T-cell (primary cell): Measurements from ENCODE around the gene BRIP1. TPM values are rescaled to one million over a fixed set of nuclear protein-coding genes. Genes with fewer than 3 reads are reported as not detected.

Experiments
- ATAC-seq, 4 experiments: fragments of 200-7000 bp in 3 of 4; fragments of 150-1000 bp in 1 of 4; cut with Tn5 transposase; replicated peaks in 1 of 4; 1 replicate in 3 of 4; 2 replicates in 1 of 4; pipeline ENCODE4 v1.10.0; 2021; ENCODE audit warnings: moderate library complexity in 3 of 4, mild to moderate bottlenecking in 2 of 4, moderate number of reproducible peaks in 1 of 4
- CTCF ChIA-PET, 2 donors: fragments of 300-600 bp; sonication (Branson Sonifier 250); formaldehyde crosslinking; loops; one replicate each; lab custom pipeline; 2022; ENCODE audit warnings: antibody characterized with exemption in 2 of 2; lab: Charles Lee
- POLR2A ChIA-PET, 2 donors: fragments of 300-600 bp; sonication (Branson Sonifier 250); formaldehyde crosslinking; loops; one replicate each; lab custom pipeline; 2022; ENCODE audit warnings: antibody characterized with exemption in 2 of 2; lab: Charles Lee
- DNase-seq, 35 experiments: peaks; one replicate each; pipeline versions ENCODE4 v3.0.0 to v3.0.0-alpha.2; 2013 to 2023
- H3K27ac ChIP-seq: one replicate; pipeline ENCODE4 v1.5.1; 2013; ENCODE audit warnings: low read length
- H3K27me3 ChIP-seq, 2 experiments: replicated peaks in 1 of 2; 1 replicate in 1 of 2; 2 replicates in 1 of 2; pipeline versions ENCODE4 v1.6.1 to v1.7.0; 2013; ENCODE audit warnings: low read length in 1 of 2, mixed read lengths in 1 of 2; ENCODE audit not compliant: control insufficient read depth in 2 of 2, insufficient read depth in 2 of 2; ENCODE audit errors: extremely low read depth in 1 of 2
- H3K36me3 ChIP-seq, 2 donors: 1 replicate in 1 of 2; 2 replicates in 1 of 2; pipeline versions ENCODE4 v1.6.1 to v1.7.0; 2013; ENCODE audit warnings: low read length in 1 of 2; ENCODE audit not compliant: control insufficient read depth in 2 of 2, insufficient read depth in 1 of 2; ENCODE audit errors: extremely low read depth in 1 of 2
- H3K4me1 ChIP-seq, 2 experiments: 1 replicate in 1 of 2; 2 replicates in 1 of 2; pipeline versions ENCODE4 v1.6.1 to v1.7.0; 2013; ENCODE audit warnings: low read length in 2 of 2, mixed read lengths in 1 of 2; ENCODE audit not compliant: insufficient read depth in 2 of 2, control insufficient read depth in 1 of 2; ENCODE audit errors: extremely low read depth in 1 of 2
- H3K4me3 ChIP-seq, 2 donors: 1 replicate in 1 of 2; 2 replicates in 1 of 2; pipeline versions ENCODE4 v1.5.1 to v1.7.0; 2013; ENCODE audit warnings: mild to moderate bottlenecking in 2 of 2, low read length in 1 of 2, moderate library complexity in 1 of 2; ENCODE audit not compliant: control insufficient read depth in 1 of 2; ENCODE audit errors: extremely low read depth in 1 of 2
- H3K9me3 ChIP-seq: 2 replicates; pipeline ENCODE4 v1.7.0; 2013
- H3K27ac Mint-ChIP-seq, 2 donors: one replicate each; pipeline ENCODE4 v1.8.0; 2020 to 2021; ENCODE audit warnings: mild to moderate bottlenecking in 2 of 2, mixed read lengths in 2 of 2
- H3K27me3 Mint-ChIP-seq, 2 donors: one replicate each; pipeline ENCODE4 v1.8.0; 2021 to 2022; ENCODE audit warnings: mixed read lengths in 2 of 2
- H3K36me3 Mint-ChIP-seq: one replicate; pipeline ENCODE4 v1.8.0; 2021; ENCODE audit warnings: mixed read lengths
- H3K4me1 Mint-ChIP-seq, 3 donors: one replicate each; pipeline ENCODE4 v1.8.0; 2020 to 2022; ENCODE audit warnings: mixed read lengths in 3 of 3, mild to moderate bottlenecking in 1 of 3
- H3K4me3 Mint-ChIP-seq, 3 donors: one replicate each; pipeline ENCODE4 v1.8.0; 2020 to 2022; ENCODE audit warnings: mild to moderate bottlenecking in 3 of 3, mixed read lengths in 3 of 3, moderate library complexity in 3 of 3
- H3K9me3 Mint-ChIP-seq, 3 donors: one replicate each; pipeline ENCODE4 v1.8.0; 2020 to 2022; ENCODE audit warnings: mixed read lengths in 3 of 3
- WGBS: methylation state at CpG from one replicate; pipeline ENCODE4 v1.1.5; 2013; ENCODE audit warnings: missing lambda C conversion rate; ENCODE audit not compliant: insufficient coverage; 5-methylcytosine and 5-hydroxymethylcytosine counted together
- total RNA-seq, 35 experiments: library from RNA in 6 of 35; stranded (reverse) in 6 of 35; fragments of 120-200 nt in 1 of 35; gene quantifications; one replicate each; pipeline versions ENCODE4 v1.2.1 to v1.2.4 and lab custom pipeline; 2013 to 2026

The BRIP1 gene
- total RNA-seq, 5 donors from 2014 or later (not counting 1 experiment from before 2014, with no cell fraction given) = 1.4 to 3.5 (median 1.7) TPM

DNA sequence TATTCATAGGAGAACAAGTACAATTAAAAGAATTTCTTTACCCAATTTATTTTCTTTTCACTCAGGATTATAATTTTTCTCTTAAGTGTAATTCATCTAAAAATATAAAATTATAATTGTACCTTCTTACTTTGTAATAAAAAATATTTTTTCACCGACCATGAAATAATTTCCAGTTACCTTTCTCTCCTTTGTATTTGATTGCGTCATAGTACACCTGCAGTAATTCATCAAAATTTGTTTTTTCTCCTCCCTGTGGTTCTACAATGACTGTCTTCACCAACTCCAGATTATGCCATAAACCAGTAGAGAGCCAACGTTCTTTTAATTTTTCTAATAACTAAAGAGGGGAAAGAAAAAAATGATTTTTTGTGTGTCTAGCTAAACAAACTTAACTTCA is 119.1 kb downstream of the BRIP1 start:
- POLR2A ChIA-PET = no interaction called here
- H3K27ac ChIP-seq = no peak overlapping the region
- DNase-seq = no peak
- CTCF ChIA-PET = no interaction called here
- H3K9me3 ChIP-seq = peaks cover 5% of the 10 kb centered on the region
- no peaks in the 10 kb centered on the region for H3K4me1 ChIP-seq
- H3K27me3 ChIP-seq = no peaks in the 10 kb centered on the region
- Mint-ChIP-seq H3K36me3 (peaks cover 44% of the 10 kb centered on the region), H3K27ac (no peak overlapping the region), H3K4me1 (no peaks in the 10 kb centered on the region), H3K9me3 (peaks cover 3 to 16% (median 3%) of the 10 kb centered on the region in 3 donors), H3K27me3 (no peaks in the 10 kb centered on the region), H3K4me3 (no peak overlapping the region)
- H3K4me3 ChIP-seq = no peak overlapping the region
- H3K36me3 ChIP-seq = no peaks in the 10 kb centered on the region
- WGBS = no CpG with 5 or more reads among the region's 3 CpGs
- ATAC-seq = no peak

DNA sequence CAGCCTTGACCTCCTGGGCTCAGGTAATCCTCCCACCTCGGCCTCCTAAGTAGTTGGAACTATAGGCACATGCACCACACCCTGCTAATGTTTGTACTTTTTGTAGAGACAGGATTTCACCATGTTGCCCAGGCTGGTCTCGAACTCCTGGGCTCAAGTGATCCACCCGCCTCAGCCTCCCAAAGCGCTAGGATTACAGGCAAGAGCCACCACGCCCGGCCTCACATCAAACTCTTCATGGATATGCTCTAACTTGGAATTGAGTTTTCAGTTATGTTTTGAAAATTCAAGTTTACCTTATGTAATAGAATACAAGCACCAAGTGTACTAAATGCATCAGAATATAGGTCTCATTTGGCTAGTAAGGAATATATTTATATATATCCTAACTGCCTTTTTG is 119.6 kb downstream of the BRIP1 start:
- Histone ChIP-seq H3K36me3 (no peaks in the 10 kb centered on the region), H3K9me3 (peaks cover 5% of the 10 kb centered on the region), H3K4me1 (no peaks in the 10 kb centered on the region), H3K27me3 (no peaks in the 10 kb centered on the region), H3K27ac (no peak overlapping the region), H3K4me3 (no peak overlapping the region)
- H3K27me3 Mint-ChIP-seq = no peaks in the 10 kb centered on the region
- DNase-seq (no peak), ATAC-seq (no peak)
- ChIA-PET POLR2A (no interaction called here), CTCF (no interaction called here)
- peaks cover 46% of the 10 kb centered on the region for H3K36me3 Mint-ChIP-seq
- H3K4me3 Mint-ChIP-seq = no peak overlapping the region
- H3K4me1 Mint-ChIP-seq = no peaks in the 10 kb centered on the region
- WGBS = no CpG with 5 or more reads among the region's 6 CpGs
- H3K9me3 Mint-ChIP-seq = peaks cover 3 to 16% (median 3%) of the 10 kb centered on the region in 3 donors
- no peak overlapping the region for H3K27ac Mint-ChIP-seq

DNA sequence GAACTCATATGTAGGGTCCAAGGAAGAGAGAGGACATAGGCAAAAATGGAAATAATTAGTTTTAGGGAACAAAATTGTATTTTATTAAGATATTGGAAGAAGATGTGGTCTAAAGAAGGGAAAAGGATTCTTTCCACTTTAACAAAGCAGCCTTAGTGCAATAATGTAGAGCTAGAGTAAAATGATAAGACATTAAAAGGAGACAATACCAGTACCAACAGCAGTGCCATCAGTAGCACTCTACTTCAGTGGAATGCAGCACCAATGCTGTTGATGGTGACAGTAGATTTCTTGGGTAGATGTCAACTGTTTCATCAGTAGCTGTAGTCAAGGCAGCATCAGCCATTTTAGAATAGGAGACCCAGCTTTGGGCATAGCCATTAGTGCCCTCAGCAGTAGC is 124.3 kb downstream of the BRIP1 start:
- H3K36me3 ChIP-seq = no peaks in the 10 kb centered on the region

DNA sequence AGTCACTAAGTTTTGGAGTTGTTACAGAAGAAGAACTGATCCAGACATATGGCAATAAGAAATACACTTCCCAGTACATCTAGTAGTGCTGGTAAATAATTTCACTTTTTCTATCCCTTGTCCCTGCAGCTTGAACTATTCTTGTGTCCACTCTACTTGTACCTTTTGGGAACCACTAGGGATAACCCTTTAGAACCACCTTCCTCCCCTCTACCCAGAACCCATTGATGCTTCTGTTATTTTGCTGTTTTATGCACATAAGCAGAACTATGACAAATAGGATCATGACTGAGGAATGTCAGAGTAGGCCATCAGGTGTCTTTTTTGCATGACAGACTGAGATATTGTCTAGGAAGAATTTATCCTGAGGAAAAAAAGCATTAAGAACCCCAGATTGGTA is 125.1 kb downstream of the BRIP1 start:
- Mint-ChIP-seq H3K9me3 (peaks cover 5 to 19% (median 6%) of the 10 kb centered on the region in 3 donors), H3K4me1 (no peaks in the 10 kb centered on the region), H3K27ac (no peak overlapping the region), H3K27me3 (no peaks in the 10 kb centered on the region), H3K36me3 (peaks cover 42% of the 10 kb centered on the region), H3K4me3 (no peak overlapping the region)
- Histone ChIP-seq H3K4me1 (no peaks in the 10 kb centered on the region), H3K36me3 (no peaks in the 10 kb centered on the region), H3K27me3 (no peaks in the 10 kb centered on the region), H3K27ac (no peak overlapping the region), H3K9me3 (peaks cover 2% of the 10 kb centered on the region), H3K4me3 (no peak overlapping the region)
- POLR2A ChIA-PET = no interaction called here
- CTCF ChIA-PET = no interaction called here
- no peak for ATAC-seq
- no peak for DNase-seq

More for the DNA sequence above, 124.3 kb downstream of the BRIP1 start:
- H3K9me3 ChIP-seq = peaks cover 2% of the 10 kb centered on the region
- Mint-ChIP-seq H3K27me3 (no peaks in the 10 kb centered on the region), H3K4me3 (no peak overlapping the region), H3K36me3 (peaks cover 42% of the 10 kb centered on the region), H3K4me1 (no peaks in the 10 kb centered on the region), H3K9me3 (peaks cover 5 to 19% (median 6%) of the 10 kb centered on the region in 3 donors), H3K27ac (no peak overlapping the region)
- ChIA-PET CTCF (no interaction called here), POLR2A (no interaction called here)
- no peaks in the 10 kb centered on the region for H3K4me1 ChIP-seq
- ATAC-seq (no peak), DNase-seq (no peak)
- H3K27ac ChIP-seq = no peak overlapping the region
- H3K27me3 ChIP-seq = no peaks in the 10 kb centered on the region
- H3K4me3 ChIP-seq = no peak overlapping the region

GRCh38 chr17:61737820-61738219 is 125.5 kb downstream of the BRIP1 start:
- no peak for DNase-seq
- WGBS = no CpG with 5 or more reads among the region's 4 CpGs
- H3K4me1 Mint-ChIP-seq = no peaks in the 10 kb centered on the region
- Histone ChIP-seq H3K4me3 (no peak overlapping the region), H3K9me3 (peaks cover 2% of the 10 kb centered on the region), H3K27ac (no peak overlapping the region), H3K4me1 (no peaks in the 10 kb centered on the region), H3K27me3 (no peaks in the 10 kb centered on the region), H3K36me3 (no peaks in the 10 kb centered on the region)
- peaks cover 42% of the 10 kb centered on the region for H3K36me3 Mint-ChIP-seq
- H3K9me3 Mint-ChIP-seq = peaks cover 5 to 19% (median 6%) of the 10 kb centered on the region in 3 donors
- H3K27me3 Mint-ChIP-seq = no peaks in the 10 kb centered on the region
- ChIA-PET CTCF (no interaction called here), POLR2A (no interaction called here)
- H3K27ac Mint-ChIP-seq = no peak overlapping the region
- no peak overlapping the region for H3K4me3 Mint-ChIP-seq
- no peak for ATAC-seq

DNA sequence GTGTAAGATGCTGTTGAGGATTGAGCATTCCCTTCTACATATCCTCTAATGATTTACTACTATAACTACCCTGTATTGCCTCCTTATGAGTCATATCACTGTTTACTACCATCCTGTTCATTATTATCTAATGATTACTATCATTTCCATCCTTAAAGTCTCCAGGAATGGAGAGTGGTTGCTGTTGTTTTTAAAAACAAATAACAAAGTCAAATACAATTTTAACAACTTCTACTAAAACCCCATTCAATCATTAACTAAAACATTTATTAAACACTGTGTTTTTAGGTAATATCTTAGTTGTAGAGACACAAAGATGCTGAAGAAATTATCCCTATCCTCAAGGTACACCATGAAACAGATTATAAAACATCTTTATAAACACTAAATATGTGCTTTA is 126.9 kb downstream of the BRIP1 start:
- ATAC-seq = no peak
- peaks cover under 1% of the 10 kb centered on the region for H3K9me3 ChIP-seq
- Mint-ChIP-seq H3K27me3 (no peaks in the 10 kb centered on the region), H3K9me3 (peaks cover 4 to 17% (median 6%) of the 10 kb centered on the region in 3 donors), H3K36me3 (peaks cover 34% of the 10 kb centered on the region), H3K4me3 (no peak overlapping the region), H3K4me1 (no peaks in the 10 kb centered on the region), H3K27ac (no peak overlapping the region)
- ChIA-PET CTCF (no interaction called here), POLR2A (interaction anchor here in 1 of 2 donors (0.6 kb wide), 1 partner anchor 143 kb away, joined by 9 read pairs; no protein-coding TSS in a partner anchor)
- H3K36me3 ChIP-seq = no peaks in the 10 kb centered on the region
- H3K27ac ChIP-seq = no peak overlapping the region
- no peak overlapping the region for H3K4me3 ChIP-seq
- no peaks in the 10 kb centered on the region for H3K4me1 ChIP-seq
- no peak for DNase-seq
- no peaks in the 10 kb centered on the region for H3K27me3 ChIP-seq

- ATAC-seq = no peak
- no peak overlapping the region for H3K27ac ChIP-seq
- ChIA-PET POLR2A (no interaction called here), CTCF (no interaction called here)
- no peaks in the 10 kb centered on the region for H3K4me1 Mint-ChIP-seq
- H3K9me3 Mint-ChIP-seq = peaks cover 2 to 12% (median 3%) of the 10 kb centered on the region in 3 donors
- WGBS = 100% methylated on average over 1 of the region's 2 CpGs
- H3K27me3 ChIP-seq = no peaks in the 10 kb centered on the region
- H3K36me3 Mint-ChIP-seq = peaks cover 28% of the 10 kb centered on the region
- H3K4me3 ChIP-seq = no peak overlapping the region
- no peaks in the 10 kb centered on the region for H3K27me3 Mint-ChIP-seq
- no peak overlapping the region for H3K4me3 Mint-ChIP-seq
- H3K27ac Mint-ChIP-seq = no peak overlapping the region
- no peaks in the 10 kb centered on the region for H3K4me1 ChIP-seq
- H3K36me3 ChIP-seq = no peaks in the 10 kb centered on the region
- no peaks in the 10 kb centered on the region for H3K9me3 ChIP-seq
- DNase-seq = no peak
Observed at GRCh38 chr17:61735807-61736206, 127.5 kb downstream of the BRIP1 start.
